H1 (cell line): Measurements from ENCODE around the gene DLG5. TPM values are rescaled to one million over a fixed set of nuclear protein-coding genes. Genes with fewer than 3 reads are reported as not detected.

Source experiments
- CHD2 ChIP-seq: IDR thresholded peaks from 2 replicates; pipeline ENCODE4 v1.6.1; 2012; ENCODE audit warnings: low read length, improper control_type of control experiment
- JUN ChIP-seq: IDR thresholded peaks from 2 replicates; pipeline ENCODE4 v1.6.1; 2011; ENCODE audit warnings: low read depth, mild to moderate bottlenecking, improper control_type of control experiment, low read length
- RAD21 ChIP-seq, 2 experiments: IDR thresholded peaks in 1 of 2; conservative IDR thresholded peaks in 1 of 2; 2 replicates each; pipeline ENCODE4 v1.6.1; 2011; ENCODE audit warnings: low read depth in 2 of 2, low read length in 2 of 2, improper control_type of control experiment in 1 of 2, inconsistent platforms in 1 of 2, mild to moderate bottlenecking in 1 of 2, moderate library complexity in 1 of 2
- RXRA ChIP-seq: IDR thresholded peaks from 2 replicates; pipeline ENCODE4 v1.6.1; 2011; ENCODE audit warnings: low read depth, mild to moderate bottlenecking, low read length, moderate library complexity; ENCODE audit not compliant: insufficient read depth
- SAP30 ChIP-seq: fragments of 300-600 bp; sonication (generic); IDR thresholded peaks from 2 replicates; pipeline ENCODE4 v1.7.1; 2012; ENCODE audit warnings: low read length, moderate library complexity, mild to moderate bottlenecking, inconsistent platforms; ENCODE audit not compliant: insufficient read depth, insufficient replicate concordance
- TBP ChIP-seq: IDR thresholded peaks from 2 replicates; pipeline ENCODE4 v1.6.1; 2011; ENCODE audit warnings: low read depth, low read length, improper control_type of control experiment
- polyA plus RNA-seq, 7 experiments: library from polyadenylated mRNA; depleted of rRNA in 3 of 7; stranded (reverse) in 5 of 7; unstranded in 2 of 7; fragments of >200 nt in 5 of 7; fragments of 200-250 nt in 2 of 7; gene quantifications; 1 replicate in 5 of 7; 2 replicates in 1 of 7; 4 replicates in 1 of 7; pipeline versions ENCODE4 v1.2.1 to v1.2.3, GENCODE V29; 2011 to 2013; ENCODE audit warnings: missing spikeins in 2 of 7, mixed read lengths in 2 of 7
- total RNA-seq: library from RNA; stranded (reverse); fragmentation: NEBNext Ultra II Directional; extraction: Animal tissue kit (Norgen Biotek cat#: 25700); gene quantifications from 2 replicates; pipeline ENCODE4 v1.2.1, GENCODE V29; 2021

DLG5 gene
- total and polyA plus RNA-seq, 2 of the 8 experiments (the other 6 are each of a cell fraction or from before 2014, with no cell fraction given), result 15.6 to 71.4 TPM

DNA sequence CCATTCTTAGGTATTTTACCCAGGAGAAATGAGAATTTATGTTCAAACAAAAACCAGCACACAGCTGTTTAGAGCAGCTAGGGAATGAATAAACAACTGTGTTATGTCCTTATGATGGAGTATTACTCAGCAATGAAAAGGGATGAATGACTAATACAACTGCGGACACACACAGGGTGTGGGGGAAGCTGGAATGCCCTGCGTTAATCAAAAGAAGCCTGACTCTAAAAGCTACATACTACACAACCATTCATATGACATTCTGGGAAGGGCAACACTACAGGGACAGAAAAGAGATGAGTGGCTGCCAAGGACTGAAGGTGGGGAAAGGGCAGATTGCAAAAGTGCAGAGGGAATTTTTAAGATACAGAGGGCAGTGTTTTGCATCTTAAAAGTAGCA lies 64.0 kb downstream of the DLG5 start (continued):
- TF ChIP-seq CHD2, result no peak
- TF ChIP-seq TBP, result no peak
- TF ChIP-seq RXRA, result no peak
- no peak for TF ChIP-seq RAD21 (IDR thresholded peaks at IDR 0.05 in 1 of 2, conservative IDR thresholded peaks at IDR 0.05 in 1 of 2; ENCODE audit: low read depth in 2 of 2, low read length in 2 of 2)
- TF ChIP-seq SAP30, result no peak
- no peak for TF ChIP-seq JUN
